IgD-negative memory B cell (primary cell): ENCODE results near the gene OSBPL5. TPM values are rescaled to one million over a fixed set of nuclear protein-coding genes. Genes with fewer than 3 reads are reported as not detected.
A peak's percentile ranks its signal among the peaks of the same experiment; 100 is the strongest.
"Not testable (repeated sequence)": the region's sequence is repeated elsewhere in the genome, so short reads cannot be mapped to it uniquely, and the experiment has no call there.

Experiments
- H3K27ac Mint-ChIP-seq, 3 donors: one replicate each; pipeline ENCODE4 v1.8.0; 2020 to 2022; ENCODE audit warnings: mild to moderate bottlenecking in 3 of 3, mixed read lengths in 3 of 3, moderate library complexity in 1 of 3
- H3K27me3 Mint-ChIP-seq: one replicate; pipeline ENCODE4 v1.8.0; 2021; ENCODE audit warnings: mixed read lengths
- H3K36me3 Mint-ChIP-seq: one replicate; pipeline ENCODE4 v1.8.0; 2020; ENCODE audit warnings: mild to moderate bottlenecking, mixed read lengths
- H3K4me1 Mint-ChIP-seq, 3 donors: one replicate each; pipeline ENCODE4 v1.8.0; 2020 to 2022; ENCODE audit warnings: mixed read lengths in 3 of 3, mild to moderate bottlenecking in 1 of 3
- H3K4me3 Mint-ChIP-seq, 4 donors: one replicate each; pipeline ENCODE4 v1.8.0; 2020 to 2022; ENCODE audit warnings: mild to moderate bottlenecking in 4 of 4, mixed read lengths in 4 of 4, moderate library complexity in 3 of 4
- H3K9me3 Mint-ChIP-seq, 3 donors: one replicate each; pipeline ENCODE4 v1.8.0; 2020 to 2021; ENCODE audit warnings: mixed read lengths in 3 of 3, mild to moderate bottlenecking in 1 of 3
- polyA plus RNA-seq: library from polyadenylated mRNA; unstranded; fragments of 300-500 nt; fragmentation: Illumina TruSeq; gene quantifications from one replicate; pipeline ENCODE4 v1.2.3, GENCODE V29; 2021

OSBPL5 gene
- polyA plus RNA-seq, 1 donor from 2014 or later, result 0.25 TPM

DNA sequence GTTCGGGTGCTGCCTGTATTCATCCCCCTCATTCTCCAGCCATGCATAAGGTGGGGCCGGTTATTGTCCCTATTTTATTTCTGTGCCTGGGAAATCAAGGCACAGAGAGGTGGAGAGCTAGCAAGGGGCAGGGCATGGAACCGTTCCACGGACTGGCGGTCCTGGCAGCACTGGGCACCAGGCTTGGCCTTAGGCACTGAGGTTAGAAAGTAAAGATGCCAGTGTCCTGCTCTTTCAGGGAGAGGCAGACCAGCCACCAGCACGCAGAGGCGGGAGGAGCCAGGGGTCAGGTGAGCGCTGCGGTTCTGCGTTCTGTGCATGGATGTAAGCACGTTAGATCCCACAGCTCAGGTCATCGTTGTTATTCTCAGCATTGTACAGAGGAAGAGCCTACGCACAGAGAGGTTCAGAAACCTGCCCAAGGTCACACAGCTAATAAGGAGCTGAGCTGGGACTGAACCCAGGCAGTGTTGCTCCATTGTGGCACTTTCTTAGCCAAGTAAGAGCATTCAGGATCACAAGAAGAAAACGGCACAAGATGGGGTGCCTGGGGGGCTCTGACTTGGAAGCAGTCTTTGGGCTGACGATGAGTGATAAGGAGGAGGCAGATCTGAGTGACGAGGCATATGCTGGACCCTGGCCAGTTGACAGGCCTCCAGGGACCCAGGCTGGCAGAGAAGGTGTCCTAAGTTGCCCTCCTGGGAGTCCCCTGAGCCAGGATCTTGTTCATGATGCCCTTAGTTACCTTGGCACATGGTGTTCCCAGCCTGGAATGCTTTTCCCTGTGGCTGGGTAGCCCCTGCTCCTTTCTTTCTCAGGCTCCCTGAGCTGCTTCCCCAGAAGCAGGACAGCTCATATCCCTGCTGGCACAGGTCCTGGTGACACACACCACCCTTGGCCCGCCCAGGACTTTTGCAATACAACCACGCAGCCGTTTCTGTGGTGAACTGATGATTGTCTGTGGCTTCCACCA lies 41.1 kb downstream of the OSBPL5 start:
- Mint-ChIP-seq H3K9me3 (no peaks in the 10 kb centered on the region), H3K36me3 (no peaks in the 10 kb centered on the region), H3K4me1 (no peaks in the 10 kb centered on the region), H3K27ac (no peak overlapping the region), H3K27me3 (peaks cover 8% of the 10 kb centered on the region), H3K4me3 (no peak overlapping the region)

DNA sequence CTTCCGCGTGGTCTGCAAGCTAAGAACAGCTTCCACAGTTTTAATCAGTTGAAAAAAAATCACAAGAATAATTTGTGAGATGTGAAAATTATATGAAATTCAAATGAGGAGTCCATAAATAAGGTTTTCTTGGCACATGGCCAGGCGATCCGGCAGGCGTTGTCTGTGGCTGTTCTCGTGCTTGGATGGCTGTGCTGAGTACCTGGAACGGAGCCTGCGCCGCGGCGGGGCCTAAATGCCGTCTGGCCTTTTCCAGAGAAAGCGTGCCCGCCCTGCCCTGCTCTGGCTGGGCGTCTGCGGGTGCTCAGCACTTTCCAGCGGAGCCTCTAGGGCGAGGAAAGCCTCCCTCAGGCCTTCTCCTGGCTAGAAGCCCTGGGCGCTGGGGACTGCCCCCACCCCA lies 41.8 kb downstream of the OSBPL5 start:
- peak overlapping the region in 1 of 4 donors; percentile 39 for H3K4me3 Mint-ChIP-seq
- H3K4me1 Mint-ChIP-seq, result no peaks in the 10 kb centered on the region

DNA sequence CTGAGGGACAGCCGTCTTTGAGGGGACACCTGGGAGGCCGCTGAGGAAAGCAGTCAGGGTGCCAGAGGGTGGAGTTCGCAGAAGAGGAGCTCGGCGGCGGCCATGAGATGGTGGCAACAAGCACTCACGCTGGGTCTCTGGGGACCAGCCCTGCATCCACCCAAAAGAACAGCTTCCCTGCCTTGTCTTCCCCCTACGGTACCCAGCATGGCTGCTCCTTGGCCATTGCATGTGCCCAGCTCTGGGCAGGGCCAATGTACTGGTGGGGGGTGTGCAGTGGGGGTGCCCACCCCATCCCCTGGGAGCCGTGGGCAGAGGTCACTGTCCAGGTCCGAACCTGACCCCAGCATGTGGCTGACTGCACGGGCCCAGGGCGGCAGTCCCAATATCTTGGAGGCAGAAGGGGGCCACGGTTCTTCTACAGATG lies 42.3 kb downstream of the OSBPL5 start:
- no peaks in the 10 kb centered on the region for H3K36me3 Mint-ChIP-seq
- peaks cover 8% of the 10 kb centered on the region for H3K27me3 Mint-ChIP-seq
- no peaks in the 10 kb centered on the region for H3K9me3 Mint-ChIP-seq
- H3K4me3 Mint-ChIP-seq, result peak overlapping the region in 1 of 4 donors; percentile 39
- no peak overlapping the region for H3K27ac Mint-ChIP-seq
- H3K4me1 Mint-ChIP-seq, result no peaks in the 10 kb centered on the region

More for the DNA sequence above, 41.8 kb downstream of the OSBPL5 start:
- Mint-ChIP-seq H3K36me3 (no peaks in the 10 kb centered on the region), H3K27me3 (peaks cover 8% of the 10 kb centered on the region), H3K9me3 (no peaks in the 10 kb centered on the region), H3K27ac (no peak overlapping the region)

DNA sequence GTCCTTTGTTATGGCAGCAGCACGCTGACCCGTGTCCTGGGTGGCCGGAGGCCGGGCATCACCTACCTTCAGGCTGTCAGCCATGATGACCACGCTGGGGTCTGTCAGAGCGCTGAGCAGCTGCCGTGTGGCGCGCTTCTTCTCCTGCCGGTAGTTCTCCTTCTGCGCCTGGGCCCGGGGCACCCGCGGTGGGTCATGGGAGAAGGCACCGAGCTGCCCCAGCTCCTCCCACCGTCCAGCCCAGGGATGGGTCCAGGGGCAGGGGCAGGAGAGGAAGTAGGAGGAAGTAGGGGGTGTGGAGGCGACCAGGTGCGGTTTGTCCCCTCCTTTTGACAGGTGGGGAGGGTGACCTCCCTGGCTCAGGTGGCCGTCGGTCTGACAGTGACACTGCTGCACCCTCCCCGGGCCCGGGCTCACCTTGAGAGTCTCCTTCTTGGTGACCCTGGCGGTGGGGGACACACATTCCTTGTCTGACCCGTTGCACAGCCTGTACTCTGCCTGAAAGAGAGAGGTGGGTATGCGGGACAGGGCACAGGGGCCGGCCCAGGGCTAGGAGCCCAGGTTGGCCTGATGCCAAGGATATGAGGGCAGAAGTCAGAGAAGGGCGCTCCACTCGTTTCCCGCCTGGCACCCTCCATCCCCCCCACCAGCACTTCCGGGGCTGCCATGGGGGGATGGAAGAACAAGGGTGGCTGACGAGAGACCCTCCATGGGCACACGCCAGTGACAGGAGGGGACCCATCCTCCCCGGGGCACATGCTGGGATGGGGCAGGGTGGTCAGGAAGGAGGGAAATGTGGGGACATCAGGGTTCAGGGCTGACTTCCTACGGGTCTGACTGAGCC lies 43.0 kb downstream of the OSBPL5 start:
- H3K4me3 Mint-ChIP-seq, result no peak overlapping the region
- H3K27ac Mint-ChIP-seq, result no peak overlapping the region
- H3K27me3 Mint-ChIP-seq, result peaks cover 8% of the 10 kb centered on the region
- H3K36me3 Mint-ChIP-seq, result no peaks in the 10 kb centered on the region
- no peaks in the 10 kb centered on the region for H3K9me3 Mint-ChIP-seq
- no peaks in the 10 kb centered on the region for H3K4me1 Mint-ChIP-seq

DNA sequence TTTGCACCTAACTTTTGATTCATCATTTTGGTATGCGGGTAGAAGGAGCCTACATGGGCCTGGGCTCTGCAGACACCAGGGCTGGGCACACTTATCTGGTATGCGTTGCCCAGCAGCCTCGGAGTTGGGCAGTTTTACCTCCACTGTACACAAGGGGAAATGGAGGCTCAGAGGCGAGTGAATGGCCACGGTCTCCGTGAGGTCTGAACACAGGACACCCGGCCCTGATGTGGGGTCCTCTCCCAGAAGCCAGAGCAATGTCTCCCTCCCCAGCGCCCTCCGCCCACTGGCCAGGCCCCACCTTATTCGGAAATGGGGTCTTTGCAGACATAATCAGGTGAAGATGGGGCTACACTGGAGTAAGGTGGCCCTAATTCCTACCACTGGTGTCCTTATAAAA lies 43.7 kb downstream of the OSBPL5 start:
- Mint-ChIP-seq H3K27ac (no peak overlapping the region), H3K9me3 (peaks cover 0 to 1% (median 0%) of the 10 kb centered on the region in 3 donors), H3K4me1 (no peaks in the 10 kb centered on the region), H3K36me3 (no peaks in the 10 kb centered on the region), H3K4me3 (no peak overlapping the region), H3K27me3 (peaks cover 8% of the 10 kb centered on the region)

DNA sequence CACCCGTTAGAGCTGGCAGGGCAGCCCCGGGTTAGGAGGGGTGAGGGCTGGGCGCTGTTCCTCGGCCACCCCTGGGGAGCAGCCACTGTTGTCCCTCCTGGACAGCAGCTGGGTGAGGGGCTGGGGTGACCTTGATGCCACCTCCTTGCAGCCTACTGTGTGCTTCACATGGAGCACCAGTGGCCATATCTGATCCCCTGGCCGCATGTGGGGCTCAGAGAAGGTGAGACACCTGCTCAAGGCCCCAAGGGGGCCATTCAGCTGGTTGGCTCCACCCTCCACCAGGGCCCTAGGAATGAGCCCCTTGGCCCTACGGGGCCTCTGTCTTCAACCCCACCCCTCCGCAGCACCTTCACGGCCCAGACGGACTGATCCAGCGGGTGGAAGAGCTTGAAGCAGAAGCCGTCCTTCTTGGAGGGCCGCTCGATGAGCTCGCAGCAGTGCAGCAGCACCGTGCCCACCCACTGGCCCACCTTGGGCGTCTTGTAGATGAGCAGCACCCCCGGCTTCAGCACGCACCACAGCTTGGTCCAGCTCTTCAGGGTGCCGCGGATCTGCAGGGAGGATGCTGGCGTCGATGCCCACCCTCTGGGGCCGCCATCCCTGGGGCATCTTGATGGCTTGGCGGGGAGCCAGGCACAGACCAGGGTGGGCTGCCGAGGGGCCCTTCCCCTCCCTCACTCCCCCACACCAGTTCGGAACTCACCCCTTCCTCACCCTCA lies 44.9 kb downstream of the OSBPL5 start:
- H3K4me3 Mint-ChIP-seq, result no peak overlapping the region
- peaks cover 3 to 6% (median 6%) of the 10 kb centered on the region in 3 donors for H3K9me3 Mint-ChIP-seq
- H3K27ac Mint-ChIP-seq, result no peak overlapping the region
- H3K4me1 Mint-ChIP-seq, result no peaks in the 10 kb centered on the region
- H3K36me3 Mint-ChIP-seq, result no peaks in the 10 kb centered on the region
- peaks cover 11% of the 10 kb centered on the region for H3K27me3 Mint-ChIP-seq

DNA sequence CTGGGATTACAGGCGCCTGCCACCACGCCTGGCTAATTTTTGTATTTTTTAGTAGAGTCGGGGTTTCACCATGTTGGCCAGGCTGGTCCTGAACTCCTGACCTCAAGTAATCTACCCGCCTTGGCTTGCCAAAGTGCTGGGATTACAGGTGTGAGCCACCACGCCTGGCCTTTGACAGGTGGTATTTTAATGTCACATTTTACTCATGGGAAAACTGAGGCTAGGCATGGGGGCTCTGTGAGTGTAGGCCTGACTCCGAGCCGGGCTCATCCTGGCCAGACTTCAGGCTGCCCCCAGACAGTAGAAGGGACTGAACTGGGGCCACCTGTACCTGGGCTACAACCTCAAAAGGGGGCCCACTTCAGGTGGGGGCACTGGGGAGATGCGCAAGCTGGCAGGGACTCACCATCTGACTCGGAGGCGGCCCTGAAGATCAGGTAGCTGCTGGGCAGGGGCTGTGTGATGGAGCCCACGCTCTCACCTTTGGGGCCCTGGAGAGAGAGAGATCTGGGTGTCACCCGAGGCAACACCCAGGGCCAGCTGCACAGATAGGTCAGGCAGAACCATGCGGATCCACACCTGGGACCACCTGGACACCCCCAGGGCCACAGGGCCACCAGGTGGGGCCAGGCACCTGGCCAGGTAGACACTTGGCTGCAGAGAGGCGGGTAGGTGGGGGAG lies 45.8 kb downstream of the OSBPL5 start:
- Mint-ChIP-seq H3K9me3 (peaks cover 4 to 12% (median 7%) of the 10 kb centered on the region in 3 donors), H3K4me1 (no peaks in the 10 kb centered on the region), H3K27ac (no peak overlapping the region), H3K27me3 (peaks cover 11% of the 10 kb centered on the region), H3K36me3 (no peaks in the 10 kb centered on the region), H3K4me3 (no peak overlapping the region)

DNA sequence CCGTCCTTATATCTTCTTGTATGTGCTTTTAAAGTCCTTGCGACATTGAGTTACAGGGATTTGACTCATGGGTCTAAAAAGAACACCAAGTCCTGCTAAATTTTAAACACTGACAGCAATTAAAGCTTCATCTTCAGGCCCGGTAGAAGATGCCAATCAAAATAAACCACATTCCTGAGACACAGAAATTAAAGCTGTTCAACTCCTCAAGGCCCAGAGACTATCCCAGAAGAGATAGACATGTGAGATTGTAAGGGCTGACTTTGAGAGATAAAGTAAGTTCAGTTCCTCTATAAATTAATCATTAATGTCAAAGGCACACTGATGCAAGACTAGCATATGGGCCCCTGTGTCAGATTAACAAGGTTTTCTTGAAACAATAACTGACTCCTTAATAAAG lies 49.8 kb downstream of the OSBPL5 start:
- Mint-ChIP-seq H3K36me3 (peaks cover 4% of the 10 kb centered on the region), H3K9me3 (peaks cover 7 to 16% (median 15%) of the 10 kb centered on the region in 3 donors), H3K27me3 (peaks cover 2% of the 10 kb centered on the region), H3K4me1 (no peaks in the 10 kb centered on the region), H3K27ac (peak overlapping the region in 1 of 3 donors; percentile 52), H3K4me3 (peak overlapping the region in 1 of 4 donors; percentile 17)

DNA sequence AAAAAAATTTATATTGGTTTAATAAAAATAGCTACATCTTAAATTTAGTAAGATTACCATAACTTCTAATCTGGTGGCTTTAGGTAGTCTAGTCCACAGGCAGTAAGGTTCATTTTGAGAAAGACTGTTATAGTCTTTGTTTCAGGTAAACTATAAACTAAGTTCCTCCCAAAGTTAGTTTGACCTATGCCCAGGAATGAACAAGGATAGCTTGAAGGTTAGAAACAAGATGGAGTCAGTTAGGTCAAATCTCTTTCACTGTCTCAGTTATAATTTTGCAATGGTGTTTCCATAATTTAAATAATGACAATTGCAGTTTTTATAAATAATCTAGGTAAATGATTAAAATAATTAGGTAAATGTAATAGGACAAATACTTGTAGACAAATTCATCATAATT lies 51.4 kb downstream of the OSBPL5 start:
- not testable (repeated sequence) for H3K4me1 Mint-ChIP-seq, H3K4me3 Mint-ChIP-seq, H3K27ac Mint-ChIP-seq, H3K36me3 Mint-ChIP-seq, H3K27me3 Mint-ChIP-seq
- peaks cover 7 to 16% (median 15%) of the 10 kb centered on the region in 3 donors for H3K9me3 Mint-ChIP-seq

DNA sequence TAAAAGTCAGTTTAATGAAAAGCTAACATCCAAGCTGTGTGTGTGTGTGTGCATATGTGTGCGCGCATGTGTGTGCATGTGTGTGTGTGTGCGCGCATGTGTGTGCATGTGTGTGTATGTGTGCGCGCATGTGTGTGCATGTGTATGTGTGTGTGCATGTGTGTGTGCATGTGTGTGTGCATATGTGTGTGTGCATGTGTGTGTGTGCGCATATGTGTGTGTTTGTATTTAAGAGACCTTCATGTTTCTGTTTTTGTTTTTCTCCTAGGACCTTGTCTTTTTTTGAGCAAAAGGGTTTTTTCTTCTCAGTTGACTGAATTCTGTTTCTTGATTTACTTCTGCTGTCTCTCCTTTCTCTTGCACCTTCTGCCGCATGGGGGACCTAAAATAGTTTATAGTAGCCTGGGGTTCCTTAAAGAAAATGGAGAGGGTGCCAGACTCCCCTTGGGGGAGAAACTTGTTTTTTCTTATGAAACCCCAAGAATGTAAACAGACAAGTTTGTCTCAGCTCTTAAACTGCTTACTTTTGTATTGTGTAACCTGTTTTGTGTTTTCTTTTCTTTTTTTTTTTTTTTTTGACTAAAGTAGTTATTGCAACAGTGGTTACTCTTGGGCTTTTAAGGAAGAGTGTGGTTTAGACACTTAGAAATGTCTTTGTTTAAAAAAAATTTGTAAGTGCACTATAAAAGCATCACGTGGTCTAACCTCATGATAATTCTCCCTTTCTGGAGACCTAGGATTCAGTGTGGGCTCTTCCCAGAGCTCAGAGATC lies 53.0 kb downstream of the OSBPL5 start:
- H3K36me3 Mint-ChIP-seq, result peaks cover 4% of the 10 kb centered on the region
- H3K27ac Mint-ChIP-seq, result peak overlapping the region in 1 of 3 donors; percentile 49
- no peaks in the 10 kb centered on the region for H3K4me1 Mint-ChIP-seq
- H3K9me3 Mint-ChIP-seq, result peaks cover 7 to 16% (median 15%) of the 10 kb centered on the region in 3 donors
- H3K27me3 Mint-ChIP-seq, result peaks cover 4% of the 10 kb centered on the region
- H3K4me3 Mint-ChIP-seq, result peak overlapping the region in 1 of 4 donors; percentile 45

DNA sequence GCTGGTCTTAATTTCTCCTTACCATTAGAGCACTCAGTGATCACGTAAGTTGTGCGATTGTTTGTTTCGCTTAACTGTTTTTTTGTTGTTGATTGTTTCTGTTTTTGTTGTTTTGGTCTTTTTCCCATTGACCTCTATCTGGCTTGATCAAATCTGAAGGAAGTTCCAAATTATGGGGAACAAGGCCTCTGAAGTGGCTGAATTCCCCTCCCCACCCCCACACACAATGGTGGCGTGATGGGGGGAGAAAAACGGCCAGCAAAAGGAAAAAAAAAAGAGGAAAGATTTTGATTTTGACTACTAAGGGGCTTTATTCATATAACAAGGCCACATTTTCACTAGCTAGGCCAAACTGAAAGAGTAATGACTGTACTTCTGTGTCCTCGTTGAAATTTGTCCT lies 53.6 kb downstream of the OSBPL5 start:
- H3K27me3 Mint-ChIP-seq, result peaks cover 6% of the 10 kb centered on the region
- peaks cover 7 to 16% (median 14%) of the 10 kb centered on the region in 3 donors for H3K9me3 Mint-ChIP-seq
- peaks cover 4% of the 10 kb centered on the region for H3K36me3 Mint-ChIP-seq
- peak overlapping the region in 1 of 4 donors; percentile 22 for H3K4me3 Mint-ChIP-seq
- H3K27ac Mint-ChIP-seq, result no peak overlapping the region
- H3K4me1 Mint-ChIP-seq, result no peaks in the 10 kb centered on the region

DNA sequence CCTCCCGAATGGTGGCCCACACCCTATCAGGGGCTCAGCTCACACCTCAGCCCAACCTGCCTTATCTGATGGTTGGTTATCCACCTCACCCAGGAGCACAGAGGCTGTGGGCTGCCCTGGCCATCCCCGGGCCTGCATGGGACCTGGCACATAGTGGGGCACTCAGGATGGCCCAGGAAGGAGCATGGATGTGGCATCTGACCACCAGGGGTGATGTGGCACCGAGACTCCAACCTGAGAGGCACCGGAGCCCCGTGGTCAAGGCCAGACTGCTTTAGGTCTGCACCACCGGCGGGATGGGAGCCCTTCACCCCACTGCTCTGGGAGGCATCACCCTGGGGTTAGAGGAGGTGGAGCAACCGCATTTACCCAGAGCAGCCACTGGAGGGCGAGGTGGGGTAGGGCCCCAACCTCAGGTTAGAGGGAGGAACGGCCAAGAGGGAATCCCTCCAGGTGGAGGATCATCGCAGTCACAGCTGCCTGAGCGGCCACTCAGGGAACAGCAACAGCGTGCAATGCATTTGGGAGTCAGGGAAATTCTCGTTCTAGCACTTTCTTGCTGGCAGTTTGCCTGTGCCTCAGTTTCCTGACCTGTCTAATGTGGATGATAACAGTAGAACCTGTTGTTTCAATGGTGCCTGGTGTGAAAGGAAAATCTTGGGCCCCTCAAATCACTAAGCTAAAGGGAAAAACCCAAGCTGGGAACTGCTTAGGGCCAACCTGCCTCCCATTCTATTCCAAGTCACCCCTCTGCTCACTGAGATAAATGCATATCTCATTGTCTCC lies 55.0 kb downstream of the OSBPL5 start:
- no peak overlapping the region for H3K27ac Mint-ChIP-seq
- peaks cover 4% of the 10 kb centered on the region for H3K36me3 Mint-ChIP-seq
- H3K4me3 Mint-ChIP-seq, result no peak overlapping the region
- peaks cover 5% of the 10 kb centered on the region for H3K27me3 Mint-ChIP-seq
- peaks cover 3 to 9% (median 9%) of the 10 kb centered on the region in 3 donors for H3K9me3 Mint-ChIP-seq
- H3K4me1 Mint-ChIP-seq, result no peaks in the 10 kb centered on the region

DNA sequence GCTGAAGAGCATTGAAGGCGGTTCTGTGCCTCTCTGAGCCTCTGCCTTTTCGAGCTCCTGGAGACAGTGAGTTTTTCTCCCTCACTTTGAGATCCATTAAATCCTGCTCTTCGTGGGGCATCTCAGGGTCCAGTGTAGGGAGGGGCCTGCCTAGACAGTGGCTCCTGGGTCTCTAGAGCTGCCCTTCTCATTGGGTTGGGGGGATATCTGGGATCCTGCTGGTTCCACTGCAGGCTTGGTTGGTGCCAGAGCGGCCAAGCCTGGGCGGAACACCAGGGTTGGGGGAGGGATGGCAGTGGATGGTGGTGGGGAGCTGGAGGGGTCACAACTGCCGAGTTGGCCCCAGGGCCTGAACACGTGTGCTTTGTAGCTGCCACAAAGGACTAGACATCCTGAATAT lies 55.7 kb downstream of the OSBPL5 start:
- H3K4me3 Mint-ChIP-seq, result no peak overlapping the region
- H3K36me3 Mint-ChIP-seq, result peaks cover 4% of the 10 kb centered on the region
- H3K27me3 Mint-ChIP-seq, result peaks cover 5% of the 10 kb centered on the region
- H3K27ac Mint-ChIP-seq, result no peak overlapping the region
- H3K9me3 Mint-ChIP-seq, result peaks cover 3 to 9% (median 5%) of the 10 kb centered on the region in 3 donors
- no peaks in the 10 kb centered on the region for H3K4me1 Mint-ChIP-seq
